ENCODE measurements around the gene GATM. TPM values are rescaled to one million over a fixed set of nuclear protein-coding genes. Genes with fewer than 3 reads are reported as not detected.

The GATM gene
- 20.2 and 23.8 TPM in 2 replicates for polyA plus RNA-seq

GRCh38 chr15:45378149-45378912 lies at the start of gene GATM:
GATM (minus strand) TSS chr15:45378544; CDS start chr15:45378453, 91 bp downstream.

Other genes with a start within 250 kb of the GATM start
- not detected in 2 replicates for gene DUOXA1, start 248.7 kb downstream of the GATM start, polyA plus RNA-seq
- gene DUOX1, start 248.6 kb downstream of the GATM start, polyA plus RNA-seq = not detected in 2 replicates
- 0.71 and 0.87 TPM in 2 replicates for gene SHF, start 190.6 kb downstream of the GATM start, polyA plus RNA-seq
- gene SLC28A2, start 126.3 kb downstream of the GATM start, polyA plus RNA-seq = 0.70 TPM in 1 of 2 replicates, not detected in the other
- gene SLC30A4, start 144.2 kb upstream of the GATM start, polyA plus RNA-seq = 6.3 and 7.5 TPM in 2 replicates
- 19.2 and 23.3 TPM in 2 replicates for gene BLOC1S6, start 208.8 kb upstream of the GATM start, polyA plus RNA-seq

All from Purkinje cell (primary cell).